Keratinocyte (primary cell): Measurements from ENCODE around the gene GARS1. TPM values are rescaled to one million over a fixed set of nuclear protein-coding genes. Genes with fewer than 3 reads are reported as not detected.

Experiments
- DNase-seq: peaks from one replicate; pipeline ENCODE4 v3.0.0-alpha.2; 2011; ENCODE audit warnings: low read depth, missing footprints, low spot score
- FAIRE-seq: peaks from 2 replicates; lab custom pipeline; 2011; peaks lifted over from hg19 to GRCh38; lab: Jason Lieb, UNC
- H2AFZ ChIP-seq: 2 replicates; pipeline ENCODE4 v1.6.0; 2012; ENCODE audit warnings: low read length, control low read depth, inconsistent platforms; ENCODE audit not compliant: control insufficient read depth
- H3K27ac ChIP-seq: 2 replicates; pipeline ENCODE4 v1.5.1; 2011; ENCODE audit warnings: low read length; ENCODE audit not compliant: control insufficient read depth, insufficient read depth
- H3K27me3 ChIP-seq: 3 replicates; pipeline ENCODE4 v1.6.0; 2011; ENCODE audit warnings: low read length; ENCODE audit not compliant: control insufficient read depth, insufficient read depth; ENCODE audit errors: extremely low read depth
- H3K36me3 ChIP-seq, 2 experiments: 2 replicates in 1 of 2; 3 replicates in 1 of 2; pipeline ENCODE4 v1.5.1; 2011; ENCODE audit warnings: low read length in 2 of 2, mild to moderate bottlenecking in 1 of 2; ENCODE audit not compliant: control insufficient read depth in 2 of 2, insufficient read depth in 2 of 2; ENCODE audit errors: extremely low read depth in 1 of 2
- H3K4me1 ChIP-seq: 3 replicates; pipeline ENCODE4 v1.5.1; 2011; ENCODE audit warnings: low read length; ENCODE audit not compliant: control insufficient read depth, insufficient read depth; ENCODE audit errors: extremely low read depth
- H3K4me2 ChIP-seq: 3 replicates; pipeline ENCODE4 v1.6.0; 2011; ENCODE audit warnings: low read depth, low read length; ENCODE audit not compliant: control insufficient read depth, insufficient read depth; ENCODE audit errors: extremely low read depth
- H3K4me3 ChIP-seq, 3 experiments: fragments of 200-600 bp in 1 of 3; sonication (generic) in 1 of 3; 2 replicates in 2 of 3; 3 replicates in 1 of 3; pipeline ENCODE4 v1.5.1; 2011 to 2016; ENCODE audit warnings: low read length in 3 of 3, mild to moderate bottlenecking in 3 of 3, control low read depth in 2 of 3, inconsistent platforms in 1 of 3, low read depth in 1 of 3, mixed read lengths in 1 of 3, mixed run types in 1 of 3, moderate library complexity in 1 of 3; ENCODE audit not compliant: control insufficient read depth in 2 of 3, insufficient read depth in 2 of 3; ENCODE audit errors: extremely low read depth in 1 of 3
- H3K79me2 ChIP-seq: 2 replicates; pipeline ENCODE4 v1.6.0; 2012; ENCODE audit warnings: low read length; ENCODE audit not compliant: control insufficient read depth, insufficient read depth
- H3K9ac ChIP-seq: 3 replicates; pipeline ENCODE4 v1.6.0; 2011; ENCODE audit warnings: low read length; ENCODE audit not compliant: control insufficient read depth, insufficient read depth; ENCODE audit errors: extremely low read depth
- H3K9me1 ChIP-seq: 3 replicates; pipeline ENCODE4 v1.6.0; 2011; ENCODE audit warnings: low read length; ENCODE audit not compliant: control insufficient read depth, insufficient read depth; ENCODE audit errors: extremely low read depth
- H3K9me3 ChIP-seq: 2 replicates; pipeline ENCODE4 v1.5.1; 2012; ENCODE audit warnings: low read depth, low read length; ENCODE audit not compliant: control insufficient read depth
- H4K20me1 ChIP-seq: 3 replicates; pipeline ENCODE4 v1.6.0; 2011; ENCODE audit warnings: low read length; ENCODE audit not compliant: control insufficient read depth, insufficient read depth; ENCODE audit errors: extremely low read depth
- EZH2 ChIP-seq: IDR thresholded peaks from one replicate; pipeline ENCODE4 v1.6.1; 2012; ENCODE audit warnings: inconsistent platforms, mild to moderate bottlenecking, low read length, moderate library complexity
- dilution Hi-C: fragments of 300-500 bp; cut with MboI; formaldehyde crosslinking; loops from one replicate; pipeline ENCODE4 v1.7.0; 2020; ENCODE audit warnings: low sequenced_read_pairs; ENCODE audit not compliant: extremely low pct_ligation_motif_present
- polyA plus RNA-seq, 5 experiments: library from polyadenylated mRNA; depleted of rRNA in 3 of 5; stranded (reverse) in 3 of 5; stranded (forward) in 1 of 5; unstranded in 1 of 5; fragments of >200 nt; gene quantifications; 1 replicate in 1 of 5; 2 replicates in 3 of 5; 3 replicates in 1 of 5; pipeline versions ENCODE4 v1.2.1 to v1.2.3, GENCODE V29; 2011 to 2012; ENCODE audit warnings: missing spikeins in 2 of 5, low read depth in 1 of 5, low replicate concordance in 1 of 5
- TF ChIP-seq, protein P1 (sequence below), 3 experiments: IDR thresholded peaks in 1 of 3; conservative IDR thresholded peaks in 1 of 3; optimal IDR thresholded peaks in 1 of 3; 2 replicates in 2 of 3; 3 replicates in 1 of 3; pipeline versions ENCODE3 to v1.5.1; 2011; ENCODE audit warnings: low read length in 3 of 3, mild to moderate bottlenecking in 3 of 3, moderate library complexity in 2 of 3, control low read depth in 1 of 3, inconsistent platforms in 1 of 3; ENCODE audit not compliant: insufficient read depth in 2 of 3; ENCODE audit errors: extremely low read depth in 1 of 3

The GARS1 gene
- polyA plus RNA-seq, 1 donor (not counting 4 experiments of a cell fraction or from before 2014, with no cell fraction given): 411 TPM

DNA sequence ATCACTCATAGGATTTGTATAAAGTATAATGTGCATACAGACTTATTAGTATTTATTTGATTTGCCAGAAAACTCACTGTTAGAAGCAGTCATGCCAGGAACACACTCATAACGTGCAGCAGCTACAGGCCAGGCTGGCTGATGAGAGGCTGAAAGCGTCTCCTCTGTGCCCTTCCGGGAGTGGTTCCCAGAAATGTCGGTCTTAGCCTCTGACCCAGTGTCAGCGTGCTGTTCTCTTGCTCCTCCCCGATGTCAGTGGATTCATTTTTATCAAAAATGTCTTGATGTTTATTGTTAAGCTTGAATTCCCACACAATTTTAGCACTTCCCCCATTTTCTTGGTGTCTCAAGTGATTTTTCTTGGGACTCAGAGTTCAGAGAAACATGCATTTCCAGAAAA is 33.3 kb upstream of the GARS1 start:
- Histone ChIP-seq H3K27ac (no peak overlapping the region), H3K27me3 (no peaks in the 10 kb centered on the region), H3K79me2 (no peaks in the 10 kb centered on the region), H3K4me3 (no peak overlapping the region), H3K4me1 (peaks cover 25% of the 10 kb centered on the region), H4K20me1 (no peaks in the 10 kb centered on the region), H3K9me3 (peaks cover 4% of the 10 kb centered on the region), H3K36me3 (peaks cover 4 to 5% of the 10 kb centered on the region in 2 experiments), H3K9ac (no peak overlapping the region), H3K4me2 (no peak overlapping the region), H3K9me1 (no peaks in the 10 kb centered on the region), H2AFZ (no peak overlapping the region)
- DNase-seq (no peak), FAIRE-seq (no peak)
- dilution Hi-C loops: no loop called here
- TF ChIP-seq EZH2: no peak
- TF ChIP-seq, protein P1, sequence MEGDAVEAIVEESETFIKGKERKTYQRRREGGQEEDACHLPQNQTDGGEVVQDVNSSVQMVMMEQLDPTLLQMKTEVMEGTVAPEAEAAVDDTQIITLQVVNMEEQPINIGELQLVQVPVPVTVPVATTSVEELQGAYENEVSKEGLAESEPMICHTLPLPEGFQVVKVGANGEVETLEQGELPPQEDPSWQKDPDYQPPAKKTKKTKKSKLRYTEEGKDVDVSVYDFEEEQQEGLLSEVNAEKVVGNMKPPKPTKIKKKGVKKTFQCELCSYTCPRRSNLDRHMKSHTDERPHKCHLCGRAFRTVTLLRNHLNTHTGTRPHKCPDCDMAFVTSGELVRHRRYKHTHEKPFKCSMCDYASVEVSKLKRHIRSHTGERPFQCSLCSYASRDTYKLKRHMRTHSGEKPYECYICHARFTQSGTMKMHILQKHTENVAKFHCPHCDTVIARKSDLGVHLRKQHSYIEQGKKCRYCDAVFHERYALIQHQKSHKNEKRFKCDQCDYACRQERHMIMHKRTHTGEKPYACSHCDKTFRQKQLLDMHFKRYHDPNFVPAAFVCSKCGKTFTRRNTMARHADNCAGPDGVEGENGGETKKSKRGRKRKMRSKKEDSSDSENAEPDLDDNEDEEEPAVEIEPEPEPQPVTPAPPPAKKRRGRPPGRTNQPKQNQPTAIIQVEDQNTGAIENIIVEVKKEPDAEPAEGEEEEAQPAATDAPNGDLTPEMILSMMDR (optimal IDR thresholded peaks at IDR 0.05 in 1 of 3, IDR thresholded peaks at IDR 0.05 in 1 of 3, conservative IDR thresholded peaks at IDR 0.05 in 1 of 3; ENCODE audit: extremely low read depth in 1 of 3, insufficient read depth in 2 of 3, low read length in 3 of 3): no peak

DNA sequence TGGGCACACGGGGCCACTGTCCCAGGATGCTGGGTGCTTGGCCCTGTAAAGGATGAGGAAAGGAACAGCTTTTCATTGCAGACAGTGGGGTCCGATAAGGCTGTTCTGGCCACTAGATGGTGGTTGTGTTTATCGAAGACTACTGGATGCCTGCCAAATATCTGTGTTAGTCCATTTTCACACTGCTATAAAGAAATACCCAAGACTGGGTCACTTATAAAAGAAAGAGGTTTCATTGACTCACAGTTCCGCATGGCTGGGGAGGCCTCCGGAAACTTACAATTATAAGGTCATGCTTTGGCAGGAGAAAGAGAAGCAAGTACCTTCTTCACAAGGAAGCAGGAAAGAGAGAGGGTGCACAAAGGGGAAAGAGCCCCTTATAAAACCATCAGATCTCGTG is 32.2 kb upstream of the GARS1 start:
- no peak overlapping the region for H3K9ac ChIP-seq
- H3K4me1 ChIP-seq: peaks cover 18% of the 10 kb centered on the region
- TF ChIP-seq EZH2: no peak
- TF ChIP-seq, protein P1 (optimal IDR thresholded peaks at IDR 0.05 in 1 of 3, IDR thresholded peaks at IDR 0.05 in 1 of 3, conservative IDR thresholded peaks at IDR 0.05 in 1 of 3; ENCODE audit: extremely low read depth in 1 of 3, insufficient read depth in 2 of 3, low read length in 3 of 3): no peak
- H4K20me1 ChIP-seq: no peaks in the 10 kb centered on the region
- peaks cover 5 to 7% of the 10 kb centered on the region in 2 experiments for H3K36me3 ChIP-seq
- no peak overlapping the region for H3K4me2 ChIP-seq
- H3K9me3 ChIP-seq: peaks cover 4% of the 10 kb centered on the region
- no peaks in the 10 kb centered on the region for H3K9me1 ChIP-seq
- no peaks in the 10 kb centered on the region for H3K79me2 ChIP-seq
- H2AFZ ChIP-seq: no peak overlapping the region
- FAIRE-seq: no peak
- H3K4me3 ChIP-seq: no peak overlapping the region
- dilution Hi-C loops: no loop called here
- no peaks in the 10 kb centered on the region for H3K27me3 ChIP-seq
- H3K27ac ChIP-seq: no peak overlapping the region
- no peak for DNase-seq
